GM21528 (cell line): ENCODE data around the gene RLBP1.

Source experiments
- ATAC-seq: cut with Tn5 transposase; IDR thresholded peaks from one replicate; pipeline ENCODE4 v1.9.1; 2021; ENCODE audit warnings: mild to moderate bottlenecking, moderate library complexity; ENCODE audit not compliant: unreplicated experiment, low FRiP score

Gene RLBP1

GRCh38 chr15:89179966-89180875 lies 41.2 kb downstream of the RLBP1 start:
- ATAC-seq: no peak

GRCh38 chr15:89178307-89178977 lies 42.9 kb downstream of the RLBP1 start:
- ATAC-seq: no peak

DNA sequence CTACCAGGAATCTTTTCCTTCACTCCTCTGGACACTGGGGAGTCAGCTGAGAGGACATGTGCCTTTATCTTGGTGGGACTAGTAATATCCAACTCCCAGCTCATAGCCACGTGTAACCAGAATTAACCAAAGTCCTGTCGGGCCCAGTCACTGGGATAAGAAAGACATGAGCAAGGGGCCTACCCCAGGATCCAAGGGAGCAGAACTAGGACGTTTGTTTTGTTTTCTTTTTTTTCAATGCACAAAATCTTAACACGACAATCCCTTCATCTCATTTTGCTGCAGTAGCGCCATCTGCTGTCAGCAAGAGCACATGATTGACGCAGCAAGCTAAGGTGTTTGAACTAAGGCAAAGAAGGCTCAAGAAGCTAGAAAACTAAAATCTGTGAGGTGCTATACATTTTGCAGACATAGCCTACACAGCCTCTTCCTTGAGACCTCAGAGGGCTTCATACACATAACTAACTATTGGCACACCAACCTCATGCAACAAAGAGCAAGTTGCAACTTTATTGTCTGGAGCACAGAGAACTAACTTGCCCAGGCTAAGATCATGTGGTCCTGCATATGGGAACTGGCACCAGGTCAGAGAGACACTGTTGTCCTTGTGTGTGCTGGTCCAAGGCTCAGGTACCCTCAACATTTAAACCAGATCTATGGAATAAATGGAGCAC lies 43.6 kb downstream of the RLBP1 start:
- ATAC-seq: no peak

DNA sequence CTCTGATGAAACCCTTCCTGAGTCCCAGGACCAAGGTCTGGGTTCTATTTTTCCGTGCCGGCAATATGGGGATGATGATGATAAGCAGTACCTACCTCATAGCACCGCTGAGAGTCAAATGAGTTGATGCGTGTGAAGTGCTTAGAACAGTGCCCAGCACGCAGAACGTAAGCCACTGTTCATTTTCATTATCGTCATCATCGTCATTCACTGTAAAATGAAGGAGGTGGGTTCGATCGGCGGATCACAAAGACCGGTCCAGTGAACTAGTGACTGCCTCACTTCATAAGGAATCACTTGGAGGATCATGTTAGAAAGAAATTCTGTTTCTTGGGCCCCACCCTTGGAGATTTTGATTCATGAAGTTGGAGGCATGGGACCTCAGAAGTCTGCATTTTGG lies 44.3 kb downstream of the RLBP1 start:
- no peak for ATAC-seq

DNA sequence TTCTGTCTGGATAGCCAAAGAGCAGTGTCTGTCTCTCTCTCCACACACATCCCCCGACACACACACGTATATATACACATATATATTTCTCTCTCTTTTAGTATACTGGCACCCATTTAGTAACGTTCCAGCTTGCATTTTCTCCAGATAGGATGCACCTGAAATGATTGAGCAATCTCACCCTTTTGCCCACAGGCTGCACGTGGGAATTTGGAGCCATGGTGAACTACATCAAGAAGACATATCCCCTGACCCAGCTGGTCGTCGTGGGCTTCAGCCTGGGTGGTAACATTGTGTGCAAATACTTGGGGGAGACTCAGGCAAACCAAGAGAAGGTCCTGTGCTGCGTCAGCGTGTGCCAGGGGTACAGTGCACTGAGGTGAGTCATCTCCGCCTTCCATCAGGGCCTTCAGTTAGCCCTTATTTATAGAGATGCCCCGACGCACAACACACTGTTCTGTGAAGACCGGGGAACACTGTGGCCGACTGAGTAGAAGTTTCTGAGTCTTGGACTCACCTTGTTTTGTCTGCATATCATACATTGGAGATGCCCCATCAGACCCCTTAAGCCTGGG lies 45.7 kb downstream of the RLBP1 start:
- ATAC-seq: no peak

- no peak for ATAC-seq
These were observed 46.9 kb downstream of the RLBP1 start for GRCh38 chr15:89174476-89174875.

- no peak for ATAC-seq
These were observed 48.5 kb downstream of the RLBP1 start for GRCh38 chr15:89172921-89173320.

DNA sequence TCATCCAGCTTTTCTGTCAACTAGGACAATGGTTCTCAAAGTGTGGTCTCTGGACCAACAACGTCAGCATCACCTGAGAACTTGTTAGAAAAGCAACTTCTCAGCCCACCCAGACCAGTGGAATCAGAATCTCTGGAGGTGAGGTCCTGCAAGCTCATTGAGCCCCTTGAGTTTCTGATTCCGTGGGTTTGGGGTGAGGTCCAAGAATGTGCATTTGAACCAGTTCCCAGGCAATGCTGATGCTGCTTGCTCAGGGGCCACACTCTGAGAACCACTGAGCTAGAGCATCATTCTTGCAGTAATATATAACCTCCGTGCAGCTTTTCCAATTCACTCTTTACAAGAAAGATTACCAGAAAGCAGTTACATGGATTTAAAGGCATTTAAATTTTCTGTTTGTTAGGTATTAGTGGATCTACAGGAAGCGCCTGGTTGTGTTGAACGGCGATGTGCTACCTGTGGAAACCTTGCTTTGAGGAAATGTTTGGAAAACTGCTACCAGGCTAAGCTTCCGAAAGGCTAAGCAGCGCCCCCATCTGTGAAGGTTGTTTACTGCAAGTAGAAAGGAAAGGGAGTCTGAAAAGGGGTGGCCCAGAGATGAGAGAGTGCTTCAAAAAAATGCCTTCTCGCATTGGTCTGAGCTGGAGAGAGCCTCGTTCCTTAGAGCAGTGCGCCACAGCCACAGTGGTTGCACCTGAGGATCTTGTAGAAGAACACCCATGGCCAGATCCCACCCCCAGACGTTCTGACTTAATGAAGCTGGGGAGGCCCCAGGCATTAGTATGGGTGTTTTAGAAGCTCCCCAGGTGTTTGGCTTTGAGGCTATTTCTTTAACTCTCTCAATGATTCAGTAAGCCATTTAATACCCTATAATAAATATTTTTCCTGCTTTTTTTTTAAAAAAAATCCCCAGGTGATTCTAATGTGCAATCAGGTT lies 50.0 kb downstream of the RLBP1 start:
- no peak for ATAC-seq

GRCh38 chr15:89170364-89170763 lies 51.0 kb downstream of the RLBP1 start:
- no peak for ATAC-seq

DNA sequence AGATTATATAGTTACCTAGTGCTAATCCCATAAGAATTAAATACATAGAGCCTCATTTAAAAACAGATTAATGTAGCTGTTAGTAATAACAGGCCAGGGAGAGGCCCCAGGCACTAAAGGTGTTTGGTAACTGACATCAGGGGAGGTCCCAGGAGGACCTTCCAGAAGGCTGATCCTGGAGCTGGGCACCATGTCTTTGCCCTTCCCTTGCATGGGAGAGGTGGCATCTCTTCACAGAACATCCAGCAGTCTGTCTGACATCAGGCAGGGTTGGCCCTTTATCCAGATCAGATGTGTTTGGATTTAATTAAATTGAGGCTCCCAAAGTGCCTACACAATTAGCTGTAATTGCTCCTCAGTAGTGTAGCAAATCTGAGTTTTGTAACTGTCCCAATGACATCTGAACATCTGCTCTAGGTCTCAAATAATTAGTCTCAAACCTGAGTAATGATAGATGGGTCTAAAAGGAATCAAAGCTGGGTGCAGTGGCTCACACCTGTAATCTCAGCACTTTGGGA lies 53.0 kb downstream of the RLBP1 start:
- no peak for ATAC-seq

GRCh38 chr15:89167267-89168176 lies 53.9 kb downstream of the RLBP1 start:
- ATAC-seq: peak; percentile 69

- ATAC-seq: no peak
These were observed 55.7 kb downstream of the RLBP1 start for GRCh38 chr15:89165677-89166076.

DNA sequence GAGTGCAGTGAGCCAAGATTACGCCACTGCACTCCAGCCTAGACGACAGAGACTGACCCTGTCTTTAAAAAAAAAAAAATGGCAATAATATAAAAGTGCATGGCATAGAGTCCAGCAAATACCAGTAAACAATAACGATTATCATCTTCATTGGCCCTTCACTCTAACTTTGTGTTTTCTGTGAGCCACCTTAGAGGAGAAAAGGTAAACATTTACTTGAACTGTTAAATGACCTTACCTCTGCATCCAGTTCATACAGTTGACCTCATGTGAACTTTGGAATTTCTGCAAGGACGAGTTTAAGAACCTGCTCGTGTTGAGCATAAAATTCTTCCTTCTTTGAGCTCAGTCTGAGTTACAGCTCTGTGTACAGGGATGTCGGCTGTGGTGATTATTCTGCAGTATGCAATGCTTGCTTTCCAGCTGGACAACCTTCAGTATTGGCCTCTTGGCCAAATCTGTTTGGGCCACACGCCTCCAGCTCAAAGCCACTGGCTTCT lies 56.6 kb downstream of the RLBP1 start:
- ATAC-seq: no peak

- no peak for ATAC-seq
These were observed 57.9 kb downstream of the RLBP1 start for GRCh38 chr15:89163271-89164055.

DNA sequence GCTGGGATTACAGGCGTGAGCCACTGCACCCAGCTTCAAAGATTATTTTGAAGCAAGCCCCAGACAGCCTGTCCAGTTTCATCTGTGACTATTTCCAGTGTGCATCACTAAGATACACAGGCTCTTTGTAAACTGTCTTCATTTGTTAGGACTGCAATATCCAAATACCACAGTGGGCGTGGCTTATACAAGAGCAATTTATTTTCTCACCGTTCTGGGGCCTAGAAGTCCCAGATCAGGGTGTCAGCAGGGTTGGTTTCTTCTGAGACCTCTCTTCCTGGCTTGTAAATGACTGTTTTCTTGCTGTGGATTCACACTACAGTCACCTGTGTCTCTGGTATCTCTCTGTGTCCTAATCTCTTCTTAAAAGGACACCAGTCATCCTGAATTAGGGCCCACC lies 59.7 kb downstream of the RLBP1 start:
- ATAC-seq: no peak
